ENCODE results near the gene PAPOLB. TPM values are rescaled to one million over a fixed set of nuclear protein-coding genes. Genes with fewer than 3 reads are reported as not detected.
A peak's percentile ranks its signal among the peaks of the same experiment; 100 is the strongest.

The PAPOLB gene
- total and polyA plus RNA-seq, 5 donors from 2014 or later: not detected

DNA sequence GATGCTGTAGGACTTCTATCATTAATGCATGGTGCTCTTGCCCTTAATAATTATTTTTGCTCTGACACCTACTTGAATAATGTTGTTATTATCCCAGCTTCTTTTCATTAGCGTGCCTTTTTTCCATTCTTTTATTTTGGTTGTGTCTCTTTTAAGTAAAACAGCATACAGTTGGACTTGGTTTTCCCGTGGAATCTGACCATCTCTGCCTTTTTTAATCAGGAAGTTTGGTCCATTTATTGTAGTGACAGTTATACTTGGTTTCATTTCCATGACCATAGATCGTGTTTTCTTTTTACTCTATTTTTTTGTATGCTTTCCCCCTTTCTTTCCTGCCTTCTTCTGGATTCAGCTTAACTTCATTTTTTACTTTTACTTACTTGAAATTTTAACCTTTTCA lies 4.6 kb downstream of the PAPOLB start:
- no peaks in the 10 kb centered on the region for H3K9me3 ChIP-seq (ENCODE audit: control insufficient read depth in 2 of 2, low read length in 2 of 2)
- ATAC-seq (ENCODE audit: low read depth in 2 of 2) (no peak), DNase-seq (no peak)
- no peak overlapping the region for H3K4me3 Mint-ChIP-seq
- H3K36me3 ChIP-seq (ENCODE audit: control insufficient read depth, insufficient read depth, low read length): no peaks in the 10 kb centered on the region
- peaks cover 0 to 4% (median 0%) of the 10 kb centered on the region in 7 donors for H3K9me3 Mint-ChIP-seq
- peaks cover 17% of the 10 kb centered on the region for H3K27me3 ChIP-seq (ENCODE audit: control insufficient read depth, insufficient read depth, low read length)
- H3K4me3 ChIP-seq (ENCODE audit: low read depth, low read length): no peak overlapping the region
- no peaks in the 10 kb centered on the region for H3K36me3 Mint-ChIP-seq
- H3K4me1 ChIP-seq (ENCODE audit: control insufficient read depth, insufficient read depth, low read length, poor library complexity, severe bottlenecking): no peaks in the 10 kb centered on the region
- H3K27ac Mint-ChIP-seq: no peak overlapping the region
- no peak overlapping the region for H3K27ac ChIP-seq (ENCODE audit: insufficient read depth, low read length, poor library complexity, severe bottlenecking)
- peaks cover 0 to under 1% (median 0%) of the 10 kb centered on the region in 4 donors for H3K4me1 Mint-ChIP-seq
- H3K27me3 Mint-ChIP-seq: peaks cover 26% of the 10 kb centered on the region

DNA sequence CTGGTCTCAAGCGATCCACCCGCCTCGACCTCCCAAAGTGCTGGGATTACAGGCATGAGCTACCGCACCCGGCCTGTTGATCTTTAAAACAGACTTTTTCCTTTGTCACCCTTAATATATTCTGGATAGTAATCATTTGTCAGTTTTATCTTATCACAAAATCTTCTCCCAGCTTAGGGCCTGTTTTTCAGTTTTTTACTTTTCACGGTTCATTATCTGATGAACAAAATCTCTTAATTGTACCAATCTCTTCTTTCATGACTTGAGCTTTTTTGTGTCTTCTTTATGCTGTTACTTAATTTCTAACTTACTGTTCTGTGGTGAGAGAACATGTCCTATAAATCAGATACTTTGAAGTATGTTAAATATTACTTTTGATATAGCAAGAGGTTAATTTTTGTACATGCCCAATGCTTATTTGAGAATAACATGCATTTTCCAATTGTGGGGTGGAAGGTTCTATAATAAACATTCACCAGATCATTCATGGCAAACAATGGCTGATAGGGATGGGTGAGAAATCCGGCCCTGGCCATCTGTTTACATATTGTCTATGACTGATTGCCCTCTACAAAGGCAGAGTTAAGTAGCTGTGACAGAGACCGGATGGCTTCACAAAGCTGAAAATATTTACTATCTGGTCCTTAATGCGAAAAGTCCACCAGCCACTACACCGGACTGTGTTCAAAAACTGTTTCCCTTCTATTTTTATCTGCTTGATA lies 5.3 kb downstream of the PAPOLB start:
- Histone ChIP-seq H3K9me3 (ENCODE audit: control insufficient read depth in 2 of 2, low read length in 2 of 2) (no peaks in the 10 kb centered on the region), H3K27ac (ENCODE audit: insufficient read depth, low read length, poor library complexity, severe bottlenecking) (no peak overlapping the region), H3K36me3 (ENCODE audit: control insufficient read depth, insufficient read depth, low read length) (no peaks in the 10 kb centered on the region), H3K4me3 (ENCODE audit: low read depth, low read length) (no peak overlapping the region), H3K4me1 (ENCODE audit: control insufficient read depth, insufficient read depth, low read length, poor library complexity, severe bottlenecking) (no peaks in the 10 kb centered on the region), H3K27me3 (ENCODE audit: control insufficient read depth, insufficient read depth, low read length) (peaks cover 17% of the 10 kb centered on the region)
- H3K4me1 Mint-ChIP-seq: no peaks in the 10 kb centered on the region
- no peak overlapping the region for H3K27ac Mint-ChIP-seq
- ATAC-seq (ENCODE audit: low read depth in 2 of 2): no peak
- H3K9me3 Mint-ChIP-seq: peaks cover 0 to 3% (median 0%) of the 10 kb centered on the region in 7 donors
- H3K27me3 Mint-ChIP-seq: peaks cover 24% of the 10 kb centered on the region
- DNase-seq: no peak
- no peaks in the 10 kb centered on the region for H3K36me3 Mint-ChIP-seq
- no peak overlapping the region for H3K4me3 Mint-ChIP-seq

- no peak overlapping the region for H3K27ac Mint-ChIP-seq
- ATAC-seq (ENCODE audit: low read depth in 2 of 2): no peak
- no peak for DNase-seq
- H3K27ac ChIP-seq (ENCODE audit: insufficient read depth, low read length, poor library complexity, severe bottlenecking): no peak overlapping the region
- H3K4me1 Mint-ChIP-seq: no peaks in the 10 kb centered on the region
- H3K4me3 Mint-ChIP-seq: no peak overlapping the region
- H3K36me3 Mint-ChIP-seq: no peaks in the 10 kb centered on the region
- peaks cover 15% of the 10 kb centered on the region for H3K27me3 Mint-ChIP-seq
- H3K9me3 ChIP-seq (ENCODE audit: control insufficient read depth in 2 of 2, low read length in 2 of 2): no peaks in the 10 kb centered on the region
- H3K27me3 ChIP-seq (ENCODE audit: control insufficient read depth, insufficient read depth, low read length): peaks cover 5% of the 10 kb centered on the region
- no peaks in the 10 kb centered on the region for H3K36me3 ChIP-seq (ENCODE audit: control insufficient read depth, insufficient read depth, low read length)
- no peaks in the 10 kb centered on the region for H3K4me1 ChIP-seq (ENCODE audit: control insufficient read depth, insufficient read depth, low read length, poor library complexity, severe bottlenecking)
- no peak overlapping the region for H3K4me3 ChIP-seq (ENCODE audit: low read depth, low read length)
- H3K9me3 Mint-ChIP-seq: peaks cover 0 to 4% (median 0%) of the 10 kb centered on the region in 7 donors
Measured at GRCh38 chr7:4854916-4855315, 6.9 kb downstream of the PAPOLB start.

DNA sequence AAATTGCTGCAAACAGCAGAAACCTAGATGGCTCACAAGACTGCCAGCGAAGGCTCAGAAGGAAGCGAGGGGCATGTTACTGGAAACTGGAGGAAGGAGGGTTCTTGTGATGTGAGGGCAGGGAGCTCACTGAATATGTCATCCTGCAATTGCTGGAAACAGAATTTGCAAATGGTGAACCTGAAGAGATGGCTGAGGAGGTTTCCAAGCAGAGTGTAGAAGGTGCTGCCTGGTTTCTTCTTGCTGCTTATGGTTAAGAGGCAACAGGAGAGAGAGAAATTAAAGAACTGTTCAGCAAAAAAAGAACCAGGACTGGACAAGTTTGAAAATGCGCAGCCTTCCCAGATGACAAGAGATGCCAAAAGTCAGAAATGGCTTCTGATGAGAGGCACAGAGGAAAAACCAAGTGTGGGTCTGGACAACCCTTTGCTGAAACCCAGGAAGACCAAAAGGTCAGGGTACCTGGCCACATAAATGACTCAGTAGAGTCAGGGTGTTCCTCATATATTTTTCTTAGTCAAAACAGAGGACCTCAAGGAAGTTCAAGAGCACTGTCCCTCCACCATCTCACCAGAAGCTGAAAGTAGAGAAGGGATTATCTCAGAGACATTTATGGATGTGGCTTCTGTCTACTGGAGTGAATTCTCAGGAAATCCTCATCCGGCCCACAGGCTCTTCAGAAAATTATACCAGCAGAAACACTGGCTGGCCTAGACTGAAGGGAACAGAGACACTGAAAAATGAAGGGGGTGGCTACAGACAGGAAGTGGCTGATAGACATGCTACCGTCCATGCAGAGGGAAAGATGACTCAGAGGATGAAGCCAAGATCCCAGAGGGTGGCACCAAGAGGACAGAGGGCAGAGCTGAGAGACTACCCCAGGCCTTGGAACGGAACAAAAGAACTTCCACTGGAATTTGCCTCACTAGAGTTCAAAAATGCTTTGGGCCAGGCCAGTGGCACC lies 10.1 kb downstream of the PAPOLB start:
- Mint-ChIP-seq H3K27me3 (peaks cover 8% of the 10 kb centered on the region), H3K27ac (no peak overlapping the region), H3K9me3 (peaks cover 0 to 4% (median 0%) of the 10 kb centered on the region in 7 donors), H3K4me3 (no peak overlapping the region), H3K4me1 (no peaks in the 10 kb centered on the region), H3K36me3 (no peaks in the 10 kb centered on the region)
- Histone ChIP-seq H3K27ac (ENCODE audit: insufficient read depth, low read length, poor library complexity, severe bottlenecking) (no peak overlapping the region), H3K4me1 (ENCODE audit: control insufficient read depth, insufficient read depth, low read length, poor library complexity, severe bottlenecking) (no peaks in the 10 kb centered on the region), H3K9me3 (ENCODE audit: control insufficient read depth in 2 of 2, low read length in 2 of 2) (no peaks in the 10 kb centered on the region), H3K27me3 (ENCODE audit: control insufficient read depth, insufficient read depth, low read length) (no peaks in the 10 kb centered on the region), H3K36me3 (ENCODE audit: control insufficient read depth, insufficient read depth, low read length) (no peaks in the 10 kb centered on the region), H3K4me3 (ENCODE audit: low read depth, low read length) (no peak overlapping the region)
- ATAC-seq (ENCODE audit: low read depth in 2 of 2) (no peak), DNase-seq (no peak)

DNA sequence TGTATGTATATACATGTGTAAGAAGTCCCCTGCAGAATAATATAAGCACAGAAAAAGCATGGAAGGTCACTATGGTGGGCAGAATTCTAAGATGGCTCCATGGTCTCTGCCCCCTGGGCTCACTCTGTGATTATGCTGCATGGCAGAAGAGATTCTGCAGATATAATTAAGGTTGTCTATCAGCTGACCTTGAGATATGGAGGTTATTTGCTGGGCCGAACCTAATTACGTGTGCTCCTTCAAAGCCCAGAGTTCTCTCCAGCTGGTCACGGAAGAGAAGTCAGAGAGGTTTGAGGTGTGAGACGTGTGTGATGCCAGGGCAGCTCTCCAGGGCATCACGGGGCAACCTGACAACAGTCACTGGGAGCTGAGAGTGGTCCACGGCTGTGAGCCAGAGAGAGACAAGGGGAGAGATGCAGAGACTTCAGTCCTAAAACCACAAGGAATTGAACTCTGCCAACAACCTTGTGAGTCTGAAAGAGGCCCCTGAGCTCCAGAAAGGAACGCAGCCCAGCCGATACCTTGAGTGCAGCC lies 11.5 kb downstream of the PAPOLB start:
- Mint-ChIP-seq H3K4me1 (peaks cover 0 to 4% (median under 1%) of the 10 kb centered on the region in 4 donors), H3K4me3 (no peak overlapping the region), H3K9me3 (peaks cover 0 to 4% (median 0%) of the 10 kb centered on the region in 7 donors), H3K27me3 (peaks cover 11% of the 10 kb centered on the region), H3K36me3 (no peaks in the 10 kb centered on the region), H3K27ac (no peak overlapping the region)
- ATAC-seq (ENCODE audit: low read depth in 2 of 2) (no peak), DNase-seq (no peak)
- no peak overlapping the region for H3K27ac ChIP-seq (ENCODE audit: insufficient read depth, low read length, poor library complexity, severe bottlenecking)
- H3K4me1 ChIP-seq (ENCODE audit: control insufficient read depth, insufficient read depth, low read length, poor library complexity, severe bottlenecking): peaks cover 3% of the 10 kb centered on the region
- no peaks in the 10 kb centered on the region for H3K36me3 ChIP-seq (ENCODE audit: control insufficient read depth, insufficient read depth, low read length)
- no peaks in the 10 kb centered on the region for H3K9me3 ChIP-seq (ENCODE audit: control insufficient read depth in 2 of 2, low read length in 2 of 2)
- H3K4me3 ChIP-seq (ENCODE audit: low read depth, low read length): no peak overlapping the region
- no peaks in the 10 kb centered on the region for H3K27me3 ChIP-seq (ENCODE audit: control insufficient read depth, insufficient read depth, low read length)

- peaks cover 0 to 4% (median 0%) of the 10 kb centered on the region in 7 donors for H3K9me3 Mint-ChIP-seq
- H3K36me3 Mint-ChIP-seq: no peaks in the 10 kb centered on the region
- DNase-seq (peak in 2 of 3 donors; percentile 15 to 37), ATAC-seq (ENCODE audit: low read depth in 2 of 2) (no peak)
- H3K27me3 Mint-ChIP-seq: peaks cover 12% of the 10 kb centered on the region
- H3K4me1 ChIP-seq (ENCODE audit: control insufficient read depth, insufficient read depth, low read length, poor library complexity, severe bottlenecking): peaks cover 3% of the 10 kb centered on the region
- no peaks in the 10 kb centered on the region for H3K27me3 ChIP-seq (ENCODE audit: control insufficient read depth, insufficient read depth, low read length)
- H3K36me3 ChIP-seq (ENCODE audit: control insufficient read depth, insufficient read depth, low read length): no peaks in the 10 kb centered on the region
- no peak overlapping the region for H3K4me3 ChIP-seq (ENCODE audit: low read depth, low read length)
- no peak overlapping the region for H3K27ac ChIP-seq (ENCODE audit: insufficient read depth, low read length, poor library complexity, severe bottlenecking)
- H3K4me3 Mint-ChIP-seq: no peak overlapping the region
- no peak overlapping the region for H3K27ac Mint-ChIP-seq
- H3K9me3 ChIP-seq (ENCODE audit: control insufficient read depth in 2 of 2, low read length in 2 of 2): no peaks in the 10 kb centered on the region
- H3K4me1 Mint-ChIP-seq: peaks cover 0 to 4% (median 1%) of the 10 kb centered on the region in 4 donors
Measured at GRCh38 chr7:4849390-4849789, 12.4 kb downstream of the PAPOLB start.

GRCh38 chr7:4845740-4846142 lies 16.1 kb downstream of the PAPOLB start:
- H3K27ac ChIP-seq (ENCODE audit: insufficient read depth, low read length, poor library complexity, severe bottlenecking): no peak overlapping the region
- ATAC-seq (ENCODE audit: low read depth in 2 of 2): no peak
- no peaks in the 10 kb centered on the region for H3K27me3 ChIP-seq (ENCODE audit: control insufficient read depth, insufficient read depth, low read length)
- peaks cover 3% of the 10 kb centered on the region for H3K4me1 ChIP-seq (ENCODE audit: control insufficient read depth, insufficient read depth, low read length, poor library complexity, severe bottlenecking)
- no peaks in the 10 kb centered on the region for H3K9me3 ChIP-seq (ENCODE audit: control insufficient read depth in 2 of 2, low read length in 2 of 2)
- Mint-ChIP-seq H3K9me3 (no peaks in the 10 kb centered on the region), H3K27me3 (peaks cover 18% of the 10 kb centered on the region), H3K36me3 (no peaks in the 10 kb centered on the region), H3K27ac (no peak overlapping the region), H3K4me3 (no peak overlapping the region), H3K4me1 (peaks cover 0 to 4% (median 1%) of the 10 kb centered on the region in 4 donors)
- no peak overlapping the region for H3K4me3 ChIP-seq (ENCODE audit: low read depth, low read length)
- H3K36me3 ChIP-seq (ENCODE audit: control insufficient read depth, insufficient read depth, low read length): no peaks in the 10 kb centered on the region
- DNase-seq: no peak

Data from CD4-positive, CD25-positive, alpha-beta regulatory T cell (primary cell).